IMR-90 (cell line): ENCODE data around the gene KRTAP11-1. TPM values are rescaled to one million over a fixed set of nuclear protein-coding genes. Genes with fewer than 3 reads are reported as not detected.

Experiments used
- ATAC-seq: fragments of 200-7000 bp; cut with Tn5 transposase; 2 replicates; pipeline ENCODE4 v1.9.1; 2020; ENCODE audit warnings: low read depth, mild to moderate bottlenecking, moderate library complexity
- BruUV-seq: library from RNA; stranded (reverse); fragments of 400-500 nt; replicated peaks from 2 replicates; lab custom pipeline; 2021; lab: Mats Ljungman, UMichigan
- CTCF ChIA-PET: fragments of 300-600 bp; formaldehyde crosslinking; extraction: SDS; loops from one replicate; lab custom pipeline; 2021; ENCODE audit warnings: antibody characterized with exemption; lab: Yijun Ruan, JAX
- POLR2A ChIA-PET: fragments of 300-600 bp; sonication (Branson Sonifier 250); formaldehyde crosslinking; loops from one replicate; lab custom pipeline; 2022; ENCODE audit warnings: antibody characterized with exemption; ENCODE audit not compliant: unreplicated experiment; lab: Charles Lee
- DNase-seq: peaks from one replicate; pipeline ENCODE4 v3.0.0; 2013
- H2AFZ ChIP-seq: replicated peaks from 2 replicates; pipeline ENCODE3; 2013; ENCODE audit warnings: low read length, mild to moderate bottlenecking; ENCODE audit not compliant: poor library complexity
- H2AK5ac ChIP-seq: 2 replicates; pipeline ENCODE4 v1.6.1; 2013; ENCODE audit warnings: low read depth, low read length, inconsistent platforms
- H2AK9ac ChIP-seq: replicated peaks from 2 replicates; pipeline ENCODE3; 2013; ENCODE audit warnings: mild to moderate bottlenecking, low read depth, low read length, moderate library complexity; ENCODE audit not compliant: poor library complexity
- H2BK120ac ChIP-seq: 2 replicates; pipeline ENCODE4 v1.6.1; 2013; ENCODE audit warnings: low read depth, low read length, inconsistent platforms
- H2BK15ac ChIP-seq: 3 replicates; pipeline ENCODE4 v1.6.1; 2013; ENCODE audit warnings: low read depth, low read length, inconsistent platforms
- H2BK20ac ChIP-seq: 2 replicates; pipeline ENCODE4 v1.6.1; 2013; ENCODE audit warnings: low read depth, mild to moderate bottlenecking, inconsistent platforms, low read length, moderate library complexity
- H2BK5ac ChIP-seq: 2 replicates; pipeline ENCODE4 v1.6.1; 2013; ENCODE audit warnings: mild to moderate bottlenecking, low read depth, low read length, inconsistent platforms; ENCODE audit not compliant: poor library complexity, severe bottlenecking
- H3K14ac ChIP-seq: replicated peaks from 2 replicates; pipeline ENCODE4 v1.6.1; 2013; ENCODE audit warnings: low read depth, low read length, inconsistent platforms
- H3K18ac ChIP-seq: 2 replicates; pipeline ENCODE4 v1.6.1; 2013; ENCODE audit warnings: low read depth, low read length, control low read depth
- H3K23ac ChIP-seq: 2 replicates; pipeline ENCODE4 v1.6.1; 2013; ENCODE audit warnings: low read depth, low read length, inconsistent platforms
- H3K27ac ChIP-seq: 2 replicates; pipeline ENCODE4 v1.5.1; 2013; ENCODE audit warnings: mild to moderate bottlenecking, control low read depth, low read length; ENCODE audit not compliant: insufficient read depth
- H3K27me3 ChIP-seq: 2 replicates; pipeline ENCODE4 v1.6.1; 2013; ENCODE audit warnings: low read length; ENCODE audit not compliant: control insufficient read depth, insufficient read depth
- H3K36me3 ChIP-seq: 2 replicates; pipeline ENCODE4 v1.6.1; 2013; ENCODE audit warnings: low read length, mixed read lengths; ENCODE audit not compliant: control insufficient read depth, insufficient read depth
- H3K4ac ChIP-seq: 2 replicates; pipeline ENCODE4 v1.6.1; 2013; ENCODE audit warnings: low read depth, low read length, inconsistent platforms
- H3K4me1 ChIP-seq: 2 replicates; pipeline ENCODE4 v1.6.1; 2013; ENCODE audit warnings: low read length, mixed read lengths; ENCODE audit not compliant: control insufficient read depth, insufficient read depth
- H3K4me2 ChIP-seq: 2 replicates; pipeline ENCODE4 v1.6.1; 2013; ENCODE audit warnings: low read depth, mild to moderate bottlenecking, control low read depth, low read length, moderate library complexity
- H3K4me3 ChIP-seq: 2 replicates; pipeline ENCODE4 v1.5.1; 2013; ENCODE audit warnings: low read depth, mild to moderate bottlenecking, control low read depth, low read length, moderate library complexity; ENCODE audit not compliant: insufficient read depth
- H3K56ac ChIP-seq: 2 replicates; pipeline ENCODE4 v1.6.1; 2013; ENCODE audit warnings: low read length, inconsistent platforms; ENCODE audit not compliant: insufficient read depth; ENCODE audit errors: extremely low read depth
- H3K79me1 ChIP-seq, 2 experiments: 2 replicates each; pipeline ENCODE4 v1.6.1; 2013; ENCODE audit warnings: low read length in 2 of 2, inconsistent platforms in 1 of 2, low read depth in 1 of 2
- H3K9ac ChIP-seq: 2 replicates; pipeline ENCODE4 v1.6.1; 2013; ENCODE audit warnings: low read depth, low read length, control low read depth
- H3K9me1 ChIP-seq: 2 replicates; pipeline ENCODE4 v1.6.1; 2013; ENCODE audit warnings: low read length, inconsistent platforms; ENCODE audit not compliant: insufficient read depth
- H3K9me3 ChIP-seq: 2 replicates; pipeline ENCODE4 v1.6.1; 2013; ENCODE audit warnings: low read length; ENCODE audit not compliant: control insufficient read depth, insufficient read depth
- H4K20me1 ChIP-seq: 2 replicates; pipeline ENCODE4 v1.6.1; 2013; ENCODE audit warnings: low read length, inconsistent platforms; ENCODE audit not compliant: insufficient read depth
- H4K5ac ChIP-seq: 2 replicates; pipeline ENCODE4 v1.6.1; 2013; ENCODE audit warnings: mild to moderate bottlenecking, low read depth, low read length, control low read depth
- H4K8ac ChIP-seq, 2 experiments: 2 replicates each; pipeline ENCODE4 v1.6.1; 2013; ENCODE audit warnings: low read depth in 2 of 2, low read length in 2 of 2, control low read depth in 1 of 2, inconsistent platforms in 1 of 2
- H4K91ac ChIP-seq: 2 replicates; pipeline ENCODE4 v1.6.1; 2013; ENCODE audit warnings: low read depth, low read length, inconsistent platforms; ENCODE audit not compliant: insufficient read depth
- BHLHE40 ChIP-seq: fragments of 150-350 bp; IDR thresholded peaks from 2 replicates; pipeline ENCODE4 v1.6.1; 2016; ENCODE audit warnings: mild to moderate bottlenecking, low read depth, low read length
- CEBPB ChIP-seq: IDR thresholded peaks from 2 replicates; pipeline ENCODE4 v1.6.1; 2012; ENCODE audit warnings: low read depth, low read length, improper control_type of control experiment
- FOS ChIP-seq: fragments of 150-350 bp; IDR thresholded peaks from 2 replicates; pipeline ENCODE4 v1.6.1; 2016; ENCODE audit warnings: low read depth, low read length
- MAFK ChIP-seq: IDR thresholded peaks from 2 replicates; pipeline ENCODE4 v1.6.1; 2012; ENCODE audit warnings: low read depth, low read length, improper control_type of control experiment
- RAD21 ChIP-seq: IDR thresholded peaks from 2 replicates; pipeline ENCODE4 v1.6.1; 2012; ENCODE audit warnings: low read length, improper control_type of control experiment
- RFX5 ChIP-seq: IDR thresholded peaks from 2 replicates; pipeline ENCODE4 v1.8.0; 2012; ENCODE audit warnings: low read depth, mild to moderate bottlenecking, low read length, moderate library complexity
- SMC3 ChIP-seq: fragments of 150-350 bp; IDR thresholded peaks from 2 replicates; pipeline ENCODE4 v1.6.1; 2016; ENCODE audit warnings: low read depth, mild to moderate bottlenecking, antibody characterized with exemption, low read length, moderate library complexity
- USF2 ChIP-seq: fragments of 150-350 bp; IDR thresholded peaks from 2 replicates; pipeline ENCODE4 v1.6.1; 2017; ENCODE audit warnings: mild to moderate bottlenecking, antibody characterized with exemption, low read length, low read depth
- WGBS, 2 experiments: methylation state at CpG; one replicate each; pipeline versions ENCODE4 v1.1.5 to v1.1.7; 2013; ENCODE audit warnings: missing lambda C conversion rate in 2 of 2; ENCODE audit not compliant: insufficient read length in 1 of 2; ENCODE audit errors: extremely low coverage in 2 of 2; 5-methylcytosine and 5-hydroxymethylcytosine counted together
- dilution Hi-C: fragments of 300-500 bp; cut with HindIII; formaldehyde crosslinking; loops from one replicate; pipeline ENCODE4 v1.14.3; 2018; ENCODE audit warnings: low sequenced_read_pairs; ENCODE audit not compliant: unreplicated experiment
- in situ Hi-C: fragments of 300-500 bp; cut with MboI; formaldehyde crosslinking; loops from 3 replicates; pipeline ENCODE4 v1.14.3; 2019; ENCODE audit warnings: low sequenced_read_pairs, inconsistent platforms, mixed read lengths
- intact Hi-C: fragments of 100-400 bp; cut with micrococcal nuclease; formaldehyde crosslinking; loops from 2 replicates; pipeline ENCODE4 v1.10.0; 2022
- polyA plus RNA-seq, 3 experiments: library from polyadenylated mRNA; depleted of rRNA; stranded (reverse); fragments of >200 nt; gene quantifications; 2 replicates each; pipeline ENCODE4 v1.2.3, GENCODE V29; 2012; ENCODE audit warnings: low replicate concordance in 1 of 3
- total RNA-seq: library from RNA; depleted of rRNA; stranded (reverse); fragments of >200 nt; gene quantifications from 2 replicates; pipeline ENCODE4 v1.2.3, GENCODE V29; 2012
- TF ChIP-seq, protein P1 (sequence below): conservative IDR thresholded peaks from 2 replicates; pipeline ENCODE4 v1.5.1; 2012; ENCODE audit warnings: mild to moderate bottlenecking, low read depth, low read length, improper control_type of control experiment

KRTAP11-1 gene
- total and polyA plus RNA-seq, 2 of the 4 experiments (the other 2 are of a cell fraction): not detected

DNA sequence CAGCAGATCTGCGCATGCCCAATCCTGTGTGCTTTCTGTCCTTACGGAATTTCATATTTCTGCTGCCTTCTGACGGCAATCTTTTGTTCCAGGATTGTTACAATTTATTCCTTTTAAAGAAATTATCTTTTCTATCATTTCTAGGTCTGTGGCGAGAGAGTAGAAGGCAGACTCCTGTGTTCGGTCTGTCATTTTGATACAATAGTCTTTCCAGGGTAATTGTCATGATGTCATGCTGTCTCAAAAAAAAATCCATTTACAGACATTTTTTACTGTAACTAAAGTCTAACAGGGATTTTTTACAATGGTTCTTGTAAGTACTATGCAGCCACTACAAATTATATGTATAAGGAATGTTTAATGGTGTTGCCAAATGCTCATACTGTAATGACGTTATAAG, 42.8 kb downstream of the KRTAP11-1 start:
- no peak overlapping the region for H3K23ac ChIP-seq
- H3K27me3 ChIP-seq: no peaks in the 10 kb centered on the region
- H3K9ac ChIP-seq: no peak overlapping the region
- no peak overlapping the region for H4K8ac ChIP-seq
- intact Hi-C loops (no loop called here), in situ Hi-C loops (no loop called here), dilution Hi-C loops (no loop called here)
- no peak overlapping the region for H3K27ac ChIP-seq
- ATAC-seq: no peak
- CTCF ChIA-PET: interaction anchor here (1.5 kb wide), 1 partner anchor 10 kb away, joined by 7 read pairs; no protein-coding TSS in a partner anchor
- no peak overlapping the region for H2BK20ac ChIP-seq
- H2BK5ac ChIP-seq: no peak overlapping the region
- WGBS, 2 experiments: no CpG with 5 or more reads among the region's 6 CpGs
- no peaks in the 10 kb centered on the region for H3K79me1 ChIP-seq
- H2AFZ ChIP-seq: no peak overlapping the region
- POLR2A ChIA-PET: no interaction called here
- no peak overlapping the region for H3K14ac ChIP-seq
- no peak overlapping the region for H2BK15ac ChIP-seq
- H3K4me1 ChIP-seq: no peaks in the 10 kb centered on the region
- TF ChIP-seq FOS (no peak), USF2 (no peak), CEBPB (no peak), BHLHE40 (no peak), SMC3 (no peak), RAD21 (no peak), MAFK (no peak), RFX5 (no peak)
- TF ChIP-seq, protein P1, sequence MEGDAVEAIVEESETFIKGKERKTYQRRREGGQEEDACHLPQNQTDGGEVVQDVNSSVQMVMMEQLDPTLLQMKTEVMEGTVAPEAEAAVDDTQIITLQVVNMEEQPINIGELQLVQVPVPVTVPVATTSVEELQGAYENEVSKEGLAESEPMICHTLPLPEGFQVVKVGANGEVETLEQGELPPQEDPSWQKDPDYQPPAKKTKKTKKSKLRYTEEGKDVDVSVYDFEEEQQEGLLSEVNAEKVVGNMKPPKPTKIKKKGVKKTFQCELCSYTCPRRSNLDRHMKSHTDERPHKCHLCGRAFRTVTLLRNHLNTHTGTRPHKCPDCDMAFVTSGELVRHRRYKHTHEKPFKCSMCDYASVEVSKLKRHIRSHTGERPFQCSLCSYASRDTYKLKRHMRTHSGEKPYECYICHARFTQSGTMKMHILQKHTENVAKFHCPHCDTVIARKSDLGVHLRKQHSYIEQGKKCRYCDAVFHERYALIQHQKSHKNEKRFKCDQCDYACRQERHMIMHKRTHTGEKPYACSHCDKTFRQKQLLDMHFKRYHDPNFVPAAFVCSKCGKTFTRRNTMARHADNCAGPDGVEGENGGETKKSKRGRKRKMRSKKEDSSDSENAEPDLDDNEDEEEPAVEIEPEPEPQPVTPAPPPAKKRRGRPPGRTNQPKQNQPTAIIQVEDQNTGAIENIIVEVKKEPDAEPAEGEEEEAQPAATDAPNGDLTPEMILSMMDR: no peak
- no peak overlapping the region for H3K4me2 ChIP-seq
- no peak overlapping the region for H3K18ac ChIP-seq
- H3K9me1 ChIP-seq: no peaks in the 10 kb centered on the region
- no peak overlapping the region for H4K5ac ChIP-seq
- H3K9me3 ChIP-seq: peaks cover 14% of the 10 kb centered on the region
- H3K4me3 ChIP-seq: no peak overlapping the region
- no TSS peak for BruUV-seq
- no peak overlapping the region for H2AK5ac ChIP-seq
- no peak overlapping the region for H3K4ac ChIP-seq
- H3K36me3 ChIP-seq: no peaks in the 10 kb centered on the region
- H2BK120ac ChIP-seq: no peak overlapping the region
- H4K20me1 ChIP-seq: no peaks in the 10 kb centered on the region
- no peak for DNase-seq
- no peak overlapping the region for H4K91ac ChIP-seq
- no peak overlapping the region for H3K56ac ChIP-seq
- H2AK9ac ChIP-seq: no peak overlapping the region
